ENCODE measurements around the gene MAMDC4. TPM values are rescaled to one million over a fixed set of nuclear protein-coding genes. Genes with fewer than 3 reads are reported as not detected.
A peak's percentile ranks its signal among the peaks of the same experiment; 100 is the strongest.

The MAMDC4 gene
- total and polyA plus RNA-seq, 2 of the 13 experiments (the other 11 are each of a cell fraction or from before 2014, with no cell fraction given) = 6.0 to 6.8 TPM

- TF ChIP-seq, protein P1, sequence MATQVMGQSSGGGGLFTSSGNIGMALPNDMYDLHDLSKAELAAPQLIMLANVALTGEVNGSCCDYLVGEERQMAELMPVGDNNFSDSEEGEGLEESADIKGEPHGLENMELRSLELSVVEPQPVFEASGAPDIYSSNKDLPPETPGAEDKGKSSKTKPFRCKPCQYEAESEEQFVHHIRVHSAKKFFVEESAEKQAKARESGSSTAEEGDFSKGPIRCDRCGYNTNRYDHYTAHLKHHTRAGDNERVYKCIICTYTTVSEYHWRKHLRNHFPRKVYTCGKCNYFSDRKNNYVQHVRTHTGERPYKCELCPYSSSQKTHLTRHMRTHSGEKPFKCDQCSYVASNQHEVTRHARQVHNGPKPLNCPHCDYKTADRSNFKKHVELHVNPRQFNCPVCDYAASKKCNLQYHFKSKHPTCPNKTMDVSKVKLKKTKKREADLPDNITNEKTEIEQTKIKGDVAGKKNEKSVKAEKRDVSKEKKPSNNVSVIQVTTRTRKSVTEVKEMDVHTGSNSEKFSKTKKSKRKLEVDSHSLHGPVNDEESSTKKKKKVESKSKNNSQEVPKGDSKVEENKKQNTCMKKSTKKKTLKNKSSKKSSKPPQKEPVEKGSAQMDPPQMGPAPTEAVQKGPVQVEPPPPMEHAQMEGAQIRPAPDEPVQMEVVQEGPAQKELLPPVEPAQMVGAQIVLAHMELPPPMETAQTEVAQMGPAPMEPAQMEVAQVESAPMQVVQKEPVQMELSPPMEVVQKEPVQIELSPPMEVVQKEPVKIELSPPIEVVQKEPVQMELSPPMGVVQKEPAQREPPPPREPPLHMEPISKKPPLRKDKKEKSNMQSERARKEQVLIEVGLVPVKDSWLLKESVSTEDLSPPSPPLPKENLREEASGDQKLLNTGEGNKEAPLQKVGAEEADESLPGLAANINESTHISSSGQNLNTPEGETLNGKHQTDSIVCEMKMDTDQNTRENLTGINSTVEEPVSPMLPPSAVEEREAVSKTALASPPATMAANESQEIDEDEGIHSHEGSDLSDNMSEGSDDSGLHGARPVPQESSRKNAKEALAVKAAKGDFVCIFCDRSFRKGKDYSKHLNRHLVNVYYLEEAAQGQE (IDR thresholded peaks at IDR 0.05; ENCODE audit: borderline replicate concordance in 1 of 2, low read depth in 1 of 2, low read length in 2 of 2) = no peak
- TF ChIP-seq ZFP90 (CRISPR knock-in tag; IDR thresholded peaks at IDR 0.05; ENCODE audit: borderline replicate concordance) (no peak; the same call in 1 of the 2 replicates), MIXL1 (CRISPR knock-in tag; IDR thresholded peaks at IDR 0.05) (peak; percentile 90)
- TF ChIP-seq, protein P2, sequence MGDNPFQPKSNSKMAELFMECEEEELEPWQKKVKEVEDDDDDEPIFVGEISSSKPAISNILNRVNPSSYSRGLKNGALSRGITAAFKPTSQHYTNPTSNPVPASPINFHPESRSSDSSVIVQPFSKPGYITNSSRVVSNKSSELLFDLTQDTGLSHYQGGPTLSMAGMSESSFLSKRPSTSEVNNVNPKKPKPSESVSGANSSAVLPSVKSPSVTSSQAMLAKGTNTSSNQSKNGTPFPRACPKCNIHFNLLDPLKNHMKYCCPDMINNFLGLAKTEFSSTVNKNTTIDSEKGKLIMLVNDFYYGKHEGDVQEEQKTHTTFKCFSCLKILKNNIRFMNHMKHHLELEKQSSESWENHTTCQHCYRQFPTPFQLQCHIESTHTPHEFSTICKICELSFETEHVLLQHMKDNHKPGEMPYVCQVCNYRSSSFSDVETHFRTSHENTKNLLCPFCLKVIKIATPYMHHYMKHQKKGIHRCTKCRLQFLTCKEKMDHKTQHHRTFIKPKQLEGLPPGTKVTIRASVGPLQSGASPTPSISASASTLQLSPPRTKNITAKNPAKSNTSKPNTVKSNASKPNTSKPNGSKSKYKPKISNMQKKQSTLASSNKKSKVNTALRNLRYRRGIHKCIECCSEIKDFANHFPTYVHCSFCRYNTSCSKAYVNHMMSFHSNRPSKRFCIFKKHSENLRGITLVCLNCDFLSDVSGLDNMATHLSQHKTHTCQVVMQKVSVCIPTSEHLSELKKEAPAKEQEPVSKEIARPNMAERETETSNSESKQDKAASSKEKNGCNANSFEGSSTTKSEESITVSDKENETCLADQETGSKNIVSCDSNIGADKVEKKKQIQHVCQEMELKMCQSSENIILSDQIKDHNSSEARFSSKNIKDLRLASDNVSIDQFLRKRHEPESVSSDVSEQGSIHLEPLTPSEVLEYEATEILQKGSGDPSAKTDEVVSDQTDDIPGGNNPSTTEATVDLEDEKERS (CRISPR knock-in tag; IDR thresholded peaks at IDR 0.05) = no peak
Observed at GRCh38 chr9:136882109-136882946, 30.2 kb downstream of the MAMDC4 start (continued).
